Choroid plexus epithelial cell (primary cell): ENCODE measurements around the gene PTPRE.

Experiments
- DNase-seq: peaks from one replicate; pipeline ENCODE4 v3.0.0-alpha.2; 2010; ENCODE audit warnings: low read depth
- H3K4me3 ChIP-seq: 2 replicates; pipeline ENCODE4 v1.5.1; 2011; ENCODE audit warnings: low read depth, mild to moderate bottlenecking, control low read depth, low read length, moderate library complexity
- CTCF ChIP-seq: conservative IDR thresholded peaks from 2 replicates; pipeline ENCODE4 v1.5.1; 2011; ENCODE audit warnings: low read depth, mild to moderate bottlenecking, control low read depth, inconsistent platforms, low read length, moderate library complexity

The PTPRE gene

DNA sequence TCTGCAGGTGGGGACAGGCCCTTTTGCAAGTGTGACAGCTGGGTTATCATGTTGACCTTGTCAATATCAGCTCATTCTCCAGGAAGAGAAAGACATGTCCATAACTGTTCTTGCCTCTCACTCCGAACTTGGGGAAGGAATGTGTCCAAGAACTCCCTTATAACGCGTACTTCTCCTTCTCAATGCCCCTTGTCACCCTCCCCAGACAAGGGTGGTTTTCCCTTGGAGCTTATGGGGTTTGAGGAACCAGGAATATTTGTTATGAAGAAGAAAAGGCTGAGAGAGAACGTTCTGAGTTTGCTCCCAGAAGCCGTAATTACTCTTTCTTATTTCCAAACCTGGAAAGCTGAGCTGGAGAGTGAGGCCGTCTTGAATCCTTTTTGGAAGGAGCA is 141.9 kb downstream of the PTPRE start:
- no peak overlapping the region for H3K4me3 ChIP-seq
- DNase-seq = no peak
- TF ChIP-seq CTCF = no peak

DNA sequence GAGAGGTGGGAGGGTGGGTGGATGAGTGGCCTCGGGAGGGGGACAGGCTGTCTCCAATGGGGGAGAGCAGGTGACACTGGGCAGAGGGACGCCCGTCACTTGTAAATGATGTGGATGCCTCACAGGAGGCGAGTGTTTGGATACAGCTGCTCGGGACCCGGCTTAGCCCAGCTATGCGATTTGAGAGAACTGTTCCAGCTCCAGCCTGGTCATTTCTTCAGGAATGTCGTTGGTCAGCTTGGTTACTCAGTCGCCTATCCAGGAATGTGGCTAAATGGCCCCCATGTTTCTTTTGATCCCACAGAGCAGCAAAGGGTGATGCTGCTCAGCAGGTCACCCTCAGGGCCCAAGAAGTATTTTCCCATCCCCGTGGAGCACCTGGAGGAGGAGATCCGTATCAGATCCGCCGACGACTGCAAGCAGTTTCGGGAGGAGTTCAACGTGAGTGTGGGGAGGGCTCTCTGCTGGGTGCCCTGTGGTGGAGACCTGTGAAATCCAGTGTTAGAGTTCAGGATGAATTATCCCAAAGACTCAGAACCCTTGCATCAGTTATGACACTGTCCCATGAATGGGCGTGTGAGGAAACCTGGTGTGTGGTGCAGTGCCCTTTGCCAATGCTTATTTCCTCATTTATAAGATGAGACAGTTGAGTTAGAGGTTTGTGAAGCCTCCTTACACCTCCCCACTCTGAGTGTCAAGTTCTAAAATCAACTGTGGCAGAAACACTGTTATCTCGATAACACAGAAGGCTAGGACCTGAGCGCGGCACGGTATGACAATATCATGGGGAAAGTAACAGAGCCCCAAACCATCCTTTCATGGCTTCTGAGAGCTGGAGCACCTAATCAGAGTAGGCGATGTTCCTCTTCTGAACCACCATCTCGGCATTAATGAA is 142.6 kb downstream of the PTPRE start:
- DNase-seq = no peak
- no peak overlapping the region for H3K4me3 ChIP-seq
- no peak for TF ChIP-seq CTCF

- no peak overlapping the region for H3K4me3 ChIP-seq
- DNase-seq = no peak
- TF ChIP-seq CTCF = no peak
These were observed 143.2 kb downstream of the PTPRE start for GRCh38 chr10:128050121-128050516.

DNA sequence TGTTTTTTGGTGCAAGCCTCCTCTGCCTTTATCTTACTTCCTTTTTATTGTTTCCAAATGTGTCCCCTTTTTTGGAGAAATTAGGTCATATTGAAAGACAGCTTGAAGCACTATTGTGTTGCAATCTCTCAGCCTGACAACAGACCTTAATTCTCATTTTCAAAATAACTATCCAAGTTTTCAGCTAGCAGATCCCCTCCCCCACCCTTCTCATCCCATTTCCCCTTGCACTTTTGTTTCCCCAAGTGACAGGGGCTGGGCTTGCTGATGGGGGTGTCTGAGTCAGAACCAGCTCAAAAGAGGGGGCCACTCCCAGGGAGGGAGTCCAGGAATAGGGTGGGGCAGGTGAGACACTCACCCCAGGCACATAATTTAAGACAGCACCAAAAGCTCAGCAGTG is 144.0 kb downstream of the PTPRE start:
- DNase-seq = no peak
- H3K4me3 ChIP-seq = no peak overlapping the region
- no peak for TF ChIP-seq CTCF

DNA sequence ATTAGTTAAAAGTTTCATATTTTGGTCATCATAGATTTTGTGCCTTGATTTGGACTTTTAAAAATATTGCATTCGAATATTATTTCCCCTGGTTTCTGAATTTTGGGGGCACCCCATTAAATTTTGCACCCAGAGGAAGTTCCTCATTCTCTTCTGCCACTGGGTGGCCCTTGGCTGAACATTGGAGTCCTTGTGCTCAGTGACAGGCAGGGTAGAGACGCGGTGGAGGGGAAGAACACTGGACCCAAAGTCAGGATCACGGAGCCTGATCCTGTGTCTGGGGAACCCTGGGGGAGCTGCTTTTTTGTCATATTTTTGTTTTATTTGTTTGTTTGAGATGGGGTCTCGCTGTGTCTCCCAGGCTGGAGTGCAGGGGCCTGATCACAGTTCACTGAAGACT is 144.6 kb downstream of the PTPRE start:
- no peak for TF ChIP-seq CTCF
- H3K4me3 ChIP-seq = no peak overlapping the region
- DNase-seq = no peak

- no peak overlapping the region for H3K4me3 ChIP-seq
- TF ChIP-seq CTCF = no peak
- no peak for DNase-seq
These were observed 145.8 kb downstream of the PTPRE start for GRCh38 chr10:128052696-128053095.

- no peak for DNase-seq
- H3K4me3 ChIP-seq = no peak overlapping the region
- TF ChIP-seq CTCF = no peak
These were observed 146.5 kb downstream of the PTPRE start for GRCh38 chr10:128053356-128053755.
